ENCODE measurements around the gene GRM4. TPM values are rescaled to one million over a fixed set of nuclear protein-coding genes. Genes with fewer than 3 reads are reported as not detected.

Gene GRM4
- total RNA-seq, 5 donors from 2014 or later (not counting 1 experiment from before 2014, with no cell fraction given): 0.10 to 0.38 (median 0.21) TPM; not detected in 1

- H3K27ac ChIP-seq (ENCODE audit: low read length): no peak overlapping the region
- no peak overlapping the region for H3K4me3 ChIP-seq (ENCODE audit: control insufficient read depth in 1 of 2, extremely low read depth in 1 of 2, low read length in 1 of 2)
- 95% methylated on average over 11 of the region's 13 CpGs for WGBS (ENCODE audit: insufficient coverage)
- peaks cover 0 to 32% of the 10 kb centered on the region in 2 experiments for H3K27me3 ChIP-seq (replicated peaks in 1 of 2; ENCODE audit: control insufficient read depth in 2 of 2, extremely low read depth in 1 of 2, insufficient read depth in 2 of 2, low read length in 1 of 2)
- DNase-seq (peak in 1 of 35 experiments; percentile 14), ATAC-seq (replicated peaks in 1 of 4) (no peak)
- peaks cover 0 to 7% of the 10 kb centered on the region in 2 experiments for H3K4me1 ChIP-seq (ENCODE audit: control insufficient read depth in 1 of 2, extremely low read depth in 1 of 2, insufficient read depth in 2 of 2, low read length in 2 of 2)
- Mint-ChIP-seq H3K27me3 (peaks cover 0 to 7% of the 10 kb centered on the region in 2 donors), H3K27ac (no peak overlapping the region), H3K4me3 (no peak overlapping the region), H3K36me3 (no peaks in the 10 kb centered on the region), H3K4me1 (peaks cover 4 to 5% (median 4%) of the 10 kb centered on the region in 3 donors), H3K9me3 (no peaks in the 10 kb centered on the region)
- CTCF ChIA-PET: no interaction called here
- no peaks in the 10 kb centered on the region for H3K9me3 ChIP-seq
- POLR2A ChIA-PET: no interaction called here
- no peaks in the 10 kb centered on the region for H3K36me3 ChIP-seq (ENCODE audit: control insufficient read depth in 2 of 2, extremely low read depth in 1 of 2, insufficient read depth in 1 of 2, low read length in 1 of 2)
Observed at GRCh38 chr6:33987531-33988021, 158.3 kb downstream of the GRM4 start.

GRCh38 chr6:33985947-33986346, 159.9 kb downstream of the GRM4 start:
- H3K27ac Mint-ChIP-seq: no peak overlapping the region
- Histone ChIP-seq H3K4me1 (ENCODE audit: control insufficient read depth in 1 of 2, extremely low read depth in 1 of 2, insufficient read depth in 2 of 2, low read length in 2 of 2) (peaks cover 0 to 8% of the 10 kb centered on the region in 2 experiments), H3K27me3 (replicated peaks in 1 of 2; ENCODE audit: control insufficient read depth in 2 of 2, extremely low read depth in 1 of 2, insufficient read depth in 2 of 2, low read length in 1 of 2) (peaks cover 0 to 34% of the 10 kb centered on the region in 2 experiments), H3K36me3 (ENCODE audit: control insufficient read depth in 2 of 2, extremely low read depth in 1 of 2, insufficient read depth in 1 of 2, low read length in 1 of 2) (no peaks in the 10 kb centered on the region), H3K9me3 (no peaks in the 10 kb centered on the region), H3K27ac (ENCODE audit: low read length) (no peak overlapping the region), H3K4me3 (ENCODE audit: control insufficient read depth in 1 of 2, extremely low read depth in 1 of 2, low read length in 1 of 2) (no peak overlapping the region)
- POLR2A ChIA-PET: no interaction called here
- H3K4me3 Mint-ChIP-seq: no peak overlapping the region
- peaks cover 4 to 5% (median 4%) of the 10 kb centered on the region in 3 donors for H3K4me1 Mint-ChIP-seq
- ATAC-seq (replicated peaks in 1 of 4) (no peak), DNase-seq (no peak)
- no peaks in the 10 kb centered on the region for H3K9me3 Mint-ChIP-seq
- 44% methylated on average over 1 of the region's 1 CpG for WGBS (ENCODE audit: insufficient coverage)
- CTCF ChIA-PET: no interaction called here
- peaks cover 0 to 7% of the 10 kb centered on the region in 2 donors for H3K27me3 Mint-ChIP-seq
- no peaks in the 10 kb centered on the region for H3K36me3 Mint-ChIP-seq

GRCh38 chr6:33985313-33985751, 160.6 kb downstream of the GRM4 start:
- Mint-ChIP-seq H3K36me3 (no peaks in the 10 kb centered on the region), H3K27me3 (peaks cover 0 to 7% of the 10 kb centered on the region in 2 donors), H3K4me3 (no peak overlapping the region), H3K27ac (no peak overlapping the region), H3K9me3 (no peaks in the 10 kb centered on the region), H3K4me1 (peaks cover 4 to 5% (median 4%) of the 10 kb centered on the region in 3 donors)
- DNase-seq: no peak
- ChIA-PET CTCF (no interaction called here), POLR2A (no interaction called here)
- no peaks in the 10 kb centered on the region for H3K36me3 ChIP-seq (ENCODE audit: control insufficient read depth in 2 of 2, extremely low read depth in 1 of 2, insufficient read depth in 1 of 2, low read length in 1 of 2)
- WGBS (ENCODE audit: insufficient coverage): 85% methylated on average over 9 of the region's 14 CpGs
- H3K4me1 ChIP-seq (ENCODE audit: control insufficient read depth in 1 of 2, extremely low read depth in 1 of 2, insufficient read depth in 2 of 2, low read length in 2 of 2): peaks cover 0 to 8% of the 10 kb centered on the region in 2 experiments
- H3K4me3 ChIP-seq (ENCODE audit: control insufficient read depth in 1 of 2, extremely low read depth in 1 of 2, low read length in 1 of 2): no peak overlapping the region
- no peaks in the 10 kb centered on the region for H3K9me3 ChIP-seq
- peaks cover 0 to 34% of the 10 kb centered on the region in 2 experiments for H3K27me3 ChIP-seq (replicated peaks in 1 of 2; ENCODE audit: control insufficient read depth in 2 of 2, extremely low read depth in 1 of 2, insufficient read depth in 2 of 2, low read length in 1 of 2)
- no peak overlapping the region for H3K27ac ChIP-seq (ENCODE audit: low read length)
- no peak for ATAC-seq (replicated peaks in 1 of 4)

GRCh38 chr6:33984466-33985312, 161.2 kb downstream of the GRM4 start:
- WGBS (ENCODE audit: insufficient coverage): 85% methylated on average over 18 of the region's 21 CpGs
- H3K36me3 ChIP-seq (ENCODE audit: control insufficient read depth in 2 of 2, extremely low read depth in 1 of 2, insufficient read depth in 1 of 2, low read length in 1 of 2): no peaks in the 10 kb centered on the region
- Mint-ChIP-seq H3K27ac (peak overlapping the region in 1 of 2 donors; percentile 15), H3K27me3 (peaks cover 0 to 7% of the 10 kb centered on the region in 2 donors), H3K4me3 (no peak overlapping the region), H3K4me1 (peaks cover 4 to 5% (median 4%) of the 10 kb centered on the region in 3 donors), H3K36me3 (no peaks in the 10 kb centered on the region), H3K9me3 (no peaks in the 10 kb centered on the region)
- ChIA-PET POLR2A (no interaction called here), CTCF (no interaction called here)
- no peak overlapping the region for H3K27ac ChIP-seq (ENCODE audit: low read length)
- peaks cover 0 to 30% of the 10 kb centered on the region in 2 experiments for H3K27me3 ChIP-seq (replicated peaks in 1 of 2; ENCODE audit: control insufficient read depth in 2 of 2, extremely low read depth in 1 of 2, insufficient read depth in 2 of 2, low read length in 1 of 2)
- H3K4me3 ChIP-seq (ENCODE audit: control insufficient read depth in 1 of 2, extremely low read depth in 1 of 2, low read length in 1 of 2): no peak overlapping the region
- DNase-seq: no peak
- peaks cover 0 to 8% of the 10 kb centered on the region in 2 experiments for H3K4me1 ChIP-seq (ENCODE audit: control insufficient read depth in 1 of 2, extremely low read depth in 1 of 2, insufficient read depth in 2 of 2, low read length in 2 of 2)
- H3K9me3 ChIP-seq: no peaks in the 10 kb centered on the region
- no peak for ATAC-seq (replicated peaks in 1 of 4)

GRCh38 chr6:33983721-33984465, 162.0 kb downstream of the GRM4 start:
- Mint-ChIP-seq H3K4me1 (peaks cover 4 to 5% (median 4%) of the 10 kb centered on the region in 3 donors), H3K36me3 (no peaks in the 10 kb centered on the region), H3K27me3 (peaks cover 0 to 10% of the 10 kb centered on the region in 2 donors), H3K9me3 (no peaks in the 10 kb centered on the region), H3K4me3 (no peak overlapping the region), H3K27ac (peak overlapping the region in 1 of 2 donors; percentile 34)
- H3K36me3 ChIP-seq (ENCODE audit: control insufficient read depth in 2 of 2, extremely low read depth in 1 of 2, insufficient read depth in 1 of 2, low read length in 1 of 2): no peaks in the 10 kb centered on the region
- CTCF ChIA-PET: no interaction called here
- POLR2A ChIA-PET: no interaction called here
- H3K9me3 ChIP-seq: no peaks in the 10 kb centered on the region
- H3K4me1 ChIP-seq (ENCODE audit: control insufficient read depth in 1 of 2, extremely low read depth in 1 of 2, insufficient read depth in 2 of 2, low read length in 2 of 2): peaks cover 0 to 8% of the 10 kb centered on the region in 2 experiments
- H3K27ac ChIP-seq (ENCODE audit: low read length): no peak overlapping the region
- 81% methylated on average over 8 of the region's 8 CpGs for WGBS (ENCODE audit: insufficient coverage)
- DNase-seq (no peak), ATAC-seq (replicated peaks in 1 of 4) (no peak)
- no peak overlapping the region for H3K4me3 ChIP-seq (ENCODE audit: control insufficient read depth in 1 of 2, extremely low read depth in 1 of 2, low read length in 1 of 2)
- peaks cover 0 to 30% of the 10 kb centered on the region in 2 experiments for H3K27me3 ChIP-seq (replicated peaks in 1 of 2; ENCODE audit: control insufficient read depth in 2 of 2, extremely low read depth in 1 of 2, insufficient read depth in 2 of 2, low read length in 1 of 2)

GRCh38 chr6:33983109-33983716, 162.7 kb downstream of the GRM4 start:
- H3K27ac Mint-ChIP-seq: peak overlapping the region in 1 of 2 donors; percentile 34
- peaks cover 0 to 29% of the 10 kb centered on the region in 2 experiments for H3K27me3 ChIP-seq (replicated peaks in 1 of 2; ENCODE audit: control insufficient read depth in 2 of 2, extremely low read depth in 1 of 2, insufficient read depth in 2 of 2, low read length in 1 of 2)
- no peaks in the 10 kb centered on the region for H3K9me3 Mint-ChIP-seq
- H3K9me3 ChIP-seq: no peaks in the 10 kb centered on the region
- ChIA-PET CTCF (no interaction called here), POLR2A (no interaction called here)
- no peaks in the 10 kb centered on the region for H3K36me3 ChIP-seq (ENCODE audit: control insufficient read depth in 2 of 2, extremely low read depth in 1 of 2, insufficient read depth in 1 of 2, low read length in 1 of 2)
- H3K4me3 ChIP-seq (ENCODE audit: control insufficient read depth in 1 of 2, extremely low read depth in 1 of 2, low read length in 1 of 2): no peak overlapping the region
- whole genome bisulfite sequencing (ENCODE audit: insufficient coverage): 41% methylated on average over 11 of the region's 13 CpGs
- H3K27ac ChIP-seq (ENCODE audit: low read length): no peak overlapping the region
- H3K4me1 Mint-ChIP-seq: peaks cover 4 to 5% (median 4%) of the 10 kb centered on the region in 3 donors
- DNase-seq (no peak), ATAC-seq (replicated peaks in 1 of 4) (no peak)
- no peaks in the 10 kb centered on the region for H3K36me3 Mint-ChIP-seq
- peaks cover 0 to 10% of the 10 kb centered on the region in 2 donors for H3K27me3 Mint-ChIP-seq
- H3K4me1 ChIP-seq (ENCODE audit: control insufficient read depth in 1 of 2, extremely low read depth in 1 of 2, insufficient read depth in 2 of 2, low read length in 2 of 2): peaks cover 0 to 8% of the 10 kb centered on the region in 2 experiments
- no peak overlapping the region for H3K4me3 Mint-ChIP-seq

Measured in T-cell (primary cell).